ENCODE results near the gene CYFIP2. TPM values are rescaled to one million over a fixed set of nuclear protein-coding genes. Genes with fewer than 3 reads are reported as not detected.

Gene CYFIP2
- total and polyA plus RNA-seq, 2 of the 13 experiments (the other 11 are each of a cell fraction or from before 2014, with no cell fraction given), result 22.6 to 30.3 TPM

DNA sequence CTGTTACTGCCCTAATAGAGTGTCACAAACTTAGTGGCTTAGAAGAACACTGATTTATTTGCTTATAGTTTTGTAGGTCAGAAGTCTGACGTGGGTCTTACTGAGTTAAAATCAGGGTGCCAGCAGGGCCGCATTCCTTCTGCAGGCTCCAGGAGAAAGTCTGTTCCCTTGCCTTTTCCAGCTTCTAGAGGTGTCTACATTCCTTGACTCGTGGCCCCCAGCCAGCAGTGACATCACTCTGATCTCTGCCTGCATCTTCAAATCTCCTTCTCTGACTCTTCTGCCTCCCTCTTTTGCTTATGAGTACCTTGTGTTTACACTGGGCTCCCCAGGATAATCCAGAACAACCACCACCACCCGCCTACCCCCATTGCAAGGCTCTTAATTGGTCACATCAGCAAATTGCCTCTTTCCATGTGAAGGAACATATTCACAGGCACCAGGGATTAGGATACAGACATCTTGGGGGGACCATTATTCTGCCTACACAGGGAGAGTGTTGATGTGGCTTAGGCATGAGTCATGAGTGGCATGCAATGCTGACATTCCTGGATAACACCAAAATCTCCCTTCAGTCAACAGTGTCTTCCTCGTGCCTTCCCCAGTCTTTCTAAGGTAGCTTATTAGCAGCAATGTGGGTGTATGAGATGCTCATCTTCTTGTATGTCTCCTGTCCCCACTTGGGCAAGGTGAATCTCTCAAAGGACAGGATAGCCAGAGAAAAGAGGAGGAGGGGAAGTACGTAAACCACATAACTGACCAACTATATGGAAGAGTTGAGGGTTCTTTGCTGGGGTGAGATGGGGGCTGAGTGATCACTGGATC lies 24.4 kb downstream of the CYFIP2 start:
- Histone ChIP-seq H3K27ac (ENCODE audit: extremely low read length, insufficient read depth, low read length) (peak overlapping the region; percentile 73), H3K9me3 (ENCODE audit: low read length) (no peaks in the 10 kb centered on the region), H4K20me1 (ENCODE audit: insufficient read depth, low read length) (0 out of 2 replicates have a peak, but pooled peaks cover 6% of the 10 kb centered on the region), H3K36me3 (replicated peaks in 1 of 2; ENCODE audit: control insufficient read depth in 1 of 2, insufficient read depth in 2 of 2, low read length in 2 of 2) (peaks cover 8 to 11% of the 10 kb centered on the region in 2 experiments; a peak in 4 of 5 replicates), H3K4me3 (replicated peaks in 1 of 3; ENCODE audit: insufficient read depth in 1 of 3, low read depth in 2 of 3, low read length in 3 of 3) (no peak overlapping the region), H3K4me2 (ENCODE audit: low read depth, low read length) (peak overlapping the region; percentile 54), H3K79me2 (ENCODE audit: insufficient read depth, low read length) (no peaks in the 10 kb centered on the region), H2AFZ (ENCODE audit: low read length) (no peak overlapping the region), H3K4me1 (ENCODE audit: insufficient read depth, low read length) (peaks cover 67% of the 10 kb centered on the region), H3K27me3 (ENCODE audit: control insufficient read depth in 1 of 2, insufficient read depth in 2 of 2, low read length in 2 of 2) (no peaks in the 10 kb centered on the region), H3K9ac (ENCODE audit: insufficient read depth, low read depth, low read length) (peak overlapping the region; percentile 31; the same call in 1 of the 2 replicates)
- intact Hi-C loops (cut with micrococcal nuclease; ENCODE audit: unreplicated experiment), result loop anchor here (1.0 kb wide), 1 partner anchor 24 kb away; the partner anchor contains the start of gene CYFIP2
- in situ Hi-C loops (cut with HindIII; ENCODE audit: extremely low pct_ligation_motif_present, low pct_unique_long_range_greater_than_20kb), result no loop called here
- DNase-seq (ENCODE audit: low spot score), result peak; percentile 70
- 64% methylated on average over 6 of the region's 6 CpGs for WGBS (ENCODE audit: low lambda C conversion rate)
- FAIRE-seq, result peak; percentile 67
- BruUV-seq (replicated peaks), result no TSS peak
- ChIA-PET CTCF (ENCODE audit: low intra/inter-chr PET ratio, low total read pairs) (no interaction called here), POLR2A (no interaction called here)
- ATAC-seq, result peak; percentile 58
- TF ChIP-seq FOSL1 (CRISPR knock-in tag; IDR thresholded peaks at IDR 0.05; ENCODE audit: borderline replicate concordance) (peak; percentile 67; the same call in 1 of the 2 replicates), ELF3 (CRISPR knock-in tag; IDR thresholded peaks at IDR 0.05) (0 out of 2 replicates have a peak, but pooled peaks have one; percentile 37), ZNF550 (CRISPR knock-in tag; IDR thresholded peaks at IDR 0.05; ENCODE audit: borderline replicate concordance) (no peak), ZNF644 (CRISPR knock-in tag; IDR thresholded peaks at IDR 0.05; ENCODE audit: low read depth) (0 out of 2 replicates have a peak, but pooled peaks have one; percentile 20), THAP11 (CRISPR knock-in tag; IDR thresholded peaks at IDR 0.05) (peak; percentile 22; the same call in 1 of the 2 replicates), SALL1 (CRISPR knock-in tag; IDR thresholded peaks at IDR 0.05) (no peak), FOXA3 (CRISPR knock-in tag; IDR thresholded peaks at IDR 0.05) (peak; percentile 63; the same call in 1 of the 2 replicates), TEAD3 (CRISPR knock-in tag; optimal IDR thresholded peaks at IDR 0.05; ENCODE audit: borderline replicate concordance) (peak; percentile 95), XRCC5 (optimal IDR thresholded peaks at IDR 0.05; ENCODE audit: low read length) (peak; percentile 15), ZNF251 (CRISPR knock-in tag; IDR thresholded peaks at IDR 0.05) (no peak), SSRP1 (CRISPR knock-in tag; IDR thresholded peaks at IDR 0.05) (0 out of 2 replicates have a peak, but pooled peaks have one; percentile 34), FOXA1 (IDR thresholded peaks at IDR 0.05) (no peak), FOXA1 (CRISPR knock-in tag; IDR thresholded peaks at IDR 0.05) (peak; percentile 67), SRY (CRISPR knock-in tag; IDR thresholded peaks at IDR 0.05) (no peak), FOSL2 (CRISPR knock-in tag; IDR thresholded peaks at IDR 0.05) (peak; percentile 95), ARNT (IDR thresholded peaks at IDR 0.05) (no peak), LCORL (IDR thresholded peaks at IDR 0.05) (peak; percentile 73; the same call in 1 of the 2 replicates), LCORL (CRISPR knock-in tag; IDR thresholded peaks at IDR 0.05) (no peak), MAFK (conservative IDR thresholded peaks at IDR 0.05 in 1 of 2, IDR thresholded peaks at IDR 0.05 in 1 of 2; ENCODE audit: low read length in 2 of 2) (peak; percentile 76 to 78), GABPB1 (CRISPR knock-in tag; IDR thresholded peaks at IDR 0.05) (no peak), SOX13 (IDR thresholded peaks at IDR 0.05) (no peak), SOX13 (CRISPR knock-in tag; conservative IDR thresholded peaks at IDR 0.05 in 1 of 2, IDR thresholded peaks at IDR 0.05 in 1 of 2) (peak in 1 of 2 experiments; percentile 28; a peak in 1 of 4 replicates), ZNF737 (CRISPR knock-in tag; IDR thresholded peaks at IDR 0.05; ENCODE audit: borderline replicate concordance) (no peak), BCL6 (CRISPR knock-in tag; IDR thresholded peaks at IDR 0.05) (peak; percentile 74), FOXP1 (IDR thresholded peaks at IDR 0.05) (no peak), FOXP1 (CRISPR knock-in tag; IDR thresholded peaks at IDR 0.05) (0 out of 2 replicates have a peak, but pooled peaks have one; percentile 34)
- TF ChIP-seq, protein P1, sequence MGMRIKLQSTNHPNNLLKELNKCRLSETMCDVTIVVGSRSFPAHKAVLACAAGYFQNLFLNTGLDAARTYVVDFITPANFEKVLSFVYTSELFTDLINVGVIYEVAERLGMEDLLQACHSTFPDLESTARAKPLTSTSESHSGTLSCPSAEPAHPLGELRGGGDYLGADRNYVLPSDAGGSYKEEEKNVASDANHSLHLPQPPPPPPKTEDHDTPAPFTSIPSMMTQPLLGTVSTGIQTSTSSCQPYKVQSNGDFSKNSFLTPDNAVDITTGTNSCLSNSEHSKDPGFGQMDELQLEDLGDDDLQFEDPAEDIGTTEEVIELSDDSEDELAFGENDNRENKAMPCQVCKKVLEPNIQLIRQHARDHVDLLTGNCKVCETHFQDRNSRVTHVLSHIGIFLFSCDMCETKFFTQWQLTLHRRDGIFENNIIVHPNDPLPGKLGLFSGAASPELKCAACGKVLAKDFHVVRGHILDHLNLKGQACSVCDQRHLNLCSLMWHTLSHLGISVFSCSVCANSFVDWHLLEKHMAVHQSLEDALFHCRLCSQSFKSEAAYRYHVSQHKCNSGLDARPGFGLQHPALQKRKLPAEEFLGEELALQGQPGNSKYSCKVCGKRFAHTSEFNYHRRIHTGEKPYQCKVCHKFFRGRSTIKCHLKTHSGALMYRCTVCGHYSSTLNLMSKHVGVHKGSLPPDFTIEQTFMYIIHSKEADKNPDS (CRISPR knock-in tag; IDR thresholded peaks at IDR 0.05), result no peak
